Neuronal stem cell (in vitro differentiated cells): ENCODE results near the gene IL19.

Experiments
- DNase-seq: peaks from one replicate; pipeline ENCODE4 v3.0.0-alpha.2; 2013; ENCODE audit warnings: low spot score
- H2AFZ ChIP-seq: one replicate; pipeline ENCODE4 v1.6.1; 2013; ENCODE audit warnings: mild to moderate bottlenecking, low read length, inconsistent platforms
- H2AK5ac ChIP-seq: 2 replicates; pipeline ENCODE4 v1.6.1; 2013; ENCODE audit warnings: low read depth, mild to moderate bottlenecking, inconsistent platforms, low read length, moderate library complexity, mixed read lengths
- H2BK120ac ChIP-seq: 2 replicates; pipeline ENCODE4 v1.6.1; 2013; ENCODE audit warnings: low read depth, mild to moderate bottlenecking, inconsistent platforms, low read length, moderate library complexity, mixed read lengths
- H2BK12ac ChIP-seq: one replicate; pipeline ENCODE4 v1.6.1; 2013; ENCODE audit warnings: low read length, inconsistent platforms
- H2BK15ac ChIP-seq: 2 replicates; pipeline ENCODE4 v1.6.1; 2013; ENCODE audit warnings: mild to moderate bottlenecking, low read length, inconsistent platforms, mixed read lengths
- H2BK5ac ChIP-seq: one replicate; pipeline ENCODE4 v1.6.1; 2013; ENCODE audit warnings: inconsistent platforms, mild to moderate bottlenecking, low read length, moderate library complexity
- H3K14ac ChIP-seq: one replicate; pipeline ENCODE4 v1.6.1; 2013; ENCODE audit warnings: low read length, inconsistent platforms
- H3K18ac ChIP-seq: 2 replicates; pipeline ENCODE4 v1.6.1; 2013; ENCODE audit warnings: low read length, inconsistent platforms
- H3K23ac ChIP-seq: 2 replicates; pipeline ENCODE4 v1.6.1; 2013; ENCODE audit warnings: low read depth, mild to moderate bottlenecking, mixed read lengths, low read length, inconsistent platforms; ENCODE audit not compliant: poor library complexity
- H3K27ac ChIP-seq: replicated peaks from 3 replicates; pipeline ENCODE4 v1.5.1; 2013; ENCODE audit warnings: low read length, inconsistent platforms
- H3K27me3 ChIP-seq, 3 experiments: 2 replicates each; pipeline ENCODE4 v1.6.1; 2013; ENCODE audit warnings: low read length in 3 of 3, mild to moderate bottlenecking in 2 of 3, inconsistent platforms in 1 of 3, low read depth in 1 of 3, mixed read lengths in 1 of 3, moderate library complexity in 1 of 3; ENCODE audit not compliant: control insufficient read depth in 3 of 3, insufficient read depth in 3 of 3
- H3K36me3 ChIP-seq, 2 donors: replicated peaks in 1 of 2; 2 replicates each; pipeline ENCODE4 v1.6.1; 2013; ENCODE audit warnings: low read length in 2 of 2; ENCODE audit not compliant: control insufficient read depth in 2 of 2, insufficient read depth in 2 of 2
- H3K4ac ChIP-seq: 2 replicates; pipeline ENCODE4 v1.6.1; 2013; ENCODE audit warnings: inconsistent platforms, mild to moderate bottlenecking, low read length, moderate library complexity
- H3K4me1 ChIP-seq, 2 donors: 1 replicate in 1 of 2; 2 replicates in 1 of 2; pipeline ENCODE4 v1.6.1; 2013; ENCODE audit warnings: low read length in 2 of 2, low read depth in 1 of 2; ENCODE audit not compliant: control insufficient read depth in 2 of 2, insufficient read depth in 1 of 2
- H3K4me2 ChIP-seq: one replicate; pipeline ENCODE4 v1.6.1; 2013; ENCODE audit warnings: mild to moderate bottlenecking, low read length, inconsistent platforms; ENCODE audit not compliant: insufficient read depth, poor library complexity, severe bottlenecking
- H3K4me3 ChIP-seq, 2 donors: 2 replicates each; pipeline ENCODE4 v1.5.1; 2013; ENCODE audit warnings: low read length in 2 of 2, mild to moderate bottlenecking in 2 of 2, inconsistent platforms in 1 of 2, moderate library complexity in 1 of 2
- H3K79me1 ChIP-seq: one replicate; pipeline ENCODE4 v1.6.1; 2013; ENCODE audit warnings: low read depth, mild to moderate bottlenecking, inconsistent platforms, low read length, moderate library complexity
- H3K9ac ChIP-seq: one replicate; pipeline ENCODE4 v1.6.1; 2013; ENCODE audit warnings: mild to moderate bottlenecking, low read depth, low read length, inconsistent platforms; ENCODE audit not compliant: poor library complexity
- H3K9me3 ChIP-seq, 2 donors: replicated peaks in 1 of 2; 2 replicates each; pipeline versions ENCODE3 to v1.6.1; 2013; ENCODE audit warnings: low read length in 2 of 2, mild to moderate bottlenecking in 2 of 2, inconsistent platforms in 1 of 2, low read depth in 1 of 2, mixed read lengths in 1 of 2, moderate library complexity in 1 of 2; ENCODE audit not compliant: control insufficient read depth in 2 of 2, insufficient read depth in 1 of 2
- H4K8ac ChIP-seq: one replicate; pipeline ENCODE4 v1.6.1; 2013; ENCODE audit warnings: low read depth, mild to moderate bottlenecking, inconsistent platforms, low read length, moderate library complexity
- H4K91ac ChIP-seq: one replicate; pipeline ENCODE4 v1.6.1; 2013; ENCODE audit warnings: low read length, low read depth, mild to moderate bottlenecking, inconsistent platforms; ENCODE audit not compliant: poor library complexity
- WGBS, 2 donors: extraction: QIAGEN DNeasy Blood & Tissue Kit; methylation state at CpG; one replicate each; pipeline ENCODE4 v1.1.7; 2013; ENCODE audit warnings: missing lambda C conversion rate in 2 of 2, mixed read lengths in 1 of 2; ENCODE audit not compliant: insufficient read length in 2 of 2, insufficient replicate concordance in 1 of 2; ENCODE audit errors: extremely low coverage in 2 of 2; 5-methylcytosine and 5-hydroxymethylcytosine counted together

IL19 gene

DNA sequence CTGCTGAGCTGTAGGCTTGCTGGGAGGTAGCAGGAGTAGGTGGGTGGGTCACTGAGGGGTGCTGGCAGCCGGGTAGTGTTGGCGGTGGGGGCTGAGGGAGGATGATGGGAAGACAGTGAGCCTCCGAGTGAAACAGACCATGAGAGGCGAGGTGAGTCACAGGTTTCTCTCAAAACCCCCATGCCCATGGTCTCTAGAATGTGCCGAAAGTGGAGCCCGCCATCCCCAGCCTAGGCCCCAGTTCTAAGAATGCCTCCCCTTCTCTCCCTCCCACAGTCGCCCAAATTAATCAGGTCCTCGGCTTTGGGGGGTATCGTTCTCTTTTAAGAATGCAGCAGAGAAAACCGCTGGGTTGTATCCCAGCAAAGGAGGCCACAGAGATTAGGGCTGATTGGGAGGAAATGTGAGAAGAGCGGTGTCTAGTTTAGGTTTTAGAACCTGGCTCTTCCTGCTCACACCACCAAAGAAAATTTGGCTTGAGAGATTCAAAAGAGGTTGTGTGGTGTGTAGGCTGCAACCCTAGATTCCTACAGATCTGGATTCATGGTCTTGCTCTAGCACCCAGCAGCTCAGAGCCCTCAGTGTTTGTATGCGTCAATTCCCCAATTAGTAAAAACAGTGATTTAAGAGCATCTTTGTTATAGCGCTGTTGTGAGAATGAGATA lies 27.7 kb upstream of the IL19 start:
- Histone ChIP-seq H3K9me3 (no peaks in the 10 kb centered on the region), H3K4me3 (no peak overlapping the region), H2AK5ac (no peak overlapping the region), H2AFZ (no peak overlapping the region), H3K14ac (no peak overlapping the region), H3K4me1 (peaks cover 3 to 13% of the 10 kb centered on the region in 2 donors), H2BK12ac (no peak overlapping the region), H3K4ac (no peak overlapping the region), H2BK15ac (no peak overlapping the region), H2BK120ac (no peak overlapping the region), H3K27me3 (no peaks in the 10 kb centered on the region), H3K23ac (no peak overlapping the region), H2BK5ac (no peak overlapping the region), H4K8ac (no peak overlapping the region), H3K27ac (no peak overlapping the region), H3K9ac (peak overlapping the region; percentile 33), H3K4me2 (no peak overlapping the region), H3K79me1 (no peaks in the 10 kb centered on the region), H3K36me3 (no peaks in the 10 kb centered on the region), H4K91ac (no peak overlapping the region), H3K18ac (peak overlapping the region; percentile 46)
- DNase-seq = no peak
- no CpG with 5 or more reads among the region's 13 CpGs for WGBS, 2 donors

DNA sequence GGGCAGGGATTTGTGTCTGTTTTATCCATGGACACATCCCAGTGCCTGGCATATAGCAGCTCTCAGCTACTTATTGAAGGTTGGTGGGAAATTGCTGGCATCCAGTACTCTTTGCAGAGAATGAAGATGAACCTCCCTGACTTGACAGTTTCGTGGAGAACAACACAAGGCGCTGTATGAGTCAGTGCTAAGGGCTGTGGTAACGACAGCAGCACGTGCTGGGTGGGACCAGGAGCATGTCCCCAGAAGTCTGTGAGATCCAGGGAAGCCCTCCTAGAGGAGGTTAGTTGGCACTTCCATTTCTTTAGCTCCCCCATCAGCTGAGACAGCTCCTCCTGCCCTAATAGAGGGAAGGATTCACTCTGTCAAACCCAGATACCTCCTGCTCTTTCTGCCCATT lies 25.9 kb upstream of the IL19 start:
- Histone ChIP-seq H3K4me2 (no peak overlapping the region), H3K4me3 (peak overlapping the region in 1 of 2 donors; percentile 57), H4K8ac (no peak overlapping the region), H2BK120ac (no peak overlapping the region), H4K91ac (no peak overlapping the region), H3K27ac (no peak overlapping the region), H3K14ac (no peak overlapping the region), H3K27me3 (peaks cover 0 to 4% (median 0%) of the 10 kb centered on the region in 3 experiments), H3K9ac (no peak overlapping the region), H3K4me1 (peaks cover 0 to 5% of the 10 kb centered on the region in 2 donors), H3K9me3 (no peaks in the 10 kb centered on the region), H2AFZ (no peak overlapping the region), H3K23ac (no peak overlapping the region), H3K36me3 (no peaks in the 10 kb centered on the region), H2BK15ac (no peak overlapping the region), H3K79me1 (no peaks in the 10 kb centered on the region), H2BK5ac (no peak overlapping the region), H2BK12ac (no peak overlapping the region), H2AK5ac (no peak overlapping the region), H3K18ac (peak overlapping the region; percentile 48), H3K4ac (no peak overlapping the region)
- WGBS, 2 donors = no CpG with 5 or more reads among the region's 4 CpGs
- no peak for DNase-seq

DNA sequence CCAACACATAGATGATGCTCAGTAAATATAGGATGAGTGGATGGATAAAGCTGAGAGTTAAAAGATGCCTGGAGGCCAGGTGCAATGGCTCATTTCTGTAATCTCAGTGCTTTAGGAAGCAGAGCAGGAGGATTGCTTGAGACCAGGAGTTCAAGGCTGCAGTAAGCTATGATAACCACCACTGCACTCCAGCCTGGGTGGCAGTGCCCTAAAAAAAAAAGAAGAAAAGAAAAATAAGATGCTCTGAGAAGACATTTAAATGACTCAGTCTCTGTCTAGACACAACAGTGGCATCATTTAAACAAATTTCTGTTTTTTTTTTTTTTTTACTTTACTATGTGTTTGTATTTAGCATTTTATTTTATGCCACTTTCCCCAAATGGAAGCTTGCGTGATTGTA lies 25.3 kb upstream of the IL19 start:
- H2BK15ac ChIP-seq = no peak overlapping the region
- no peaks in the 10 kb centered on the region for H3K9me3 ChIP-seq
- no peak overlapping the region for H3K4me2 ChIP-seq
- H3K27ac ChIP-seq = no peak overlapping the region
- peaks cover 0 to 5% of the 10 kb centered on the region in 2 donors for H3K4me1 ChIP-seq
- no peak overlapping the region for H3K4me3 ChIP-seq
- H3K79me1 ChIP-seq = no peaks in the 10 kb centered on the region
- no peak overlapping the region for H2BK120ac ChIP-seq
- peaks cover 0 to 10% (median 0%) of the 10 kb centered on the region in 3 experiments for H3K27me3 ChIP-seq
- no peak overlapping the region for H4K91ac ChIP-seq
- H2AFZ ChIP-seq = no peak overlapping the region
- no peaks in the 10 kb centered on the region for H3K36me3 ChIP-seq
- no peak overlapping the region for H2BK12ac ChIP-seq
- H4K8ac ChIP-seq = no peak overlapping the region
- no peak overlapping the region for H3K9ac ChIP-seq
- H3K23ac ChIP-seq = peak overlapping the region; percentile 59
- no peak overlapping the region for H2AK5ac ChIP-seq
- no peak overlapping the region for H2BK5ac ChIP-seq
- H3K14ac ChIP-seq = no peak overlapping the region
- DNase-seq = no peak
- WGBS, 2 donors = no CpG with 5 or more reads among the region's 1 CpG
- no peak overlapping the region for H3K18ac ChIP-seq
- no peak overlapping the region for H3K4ac ChIP-seq

DNA sequence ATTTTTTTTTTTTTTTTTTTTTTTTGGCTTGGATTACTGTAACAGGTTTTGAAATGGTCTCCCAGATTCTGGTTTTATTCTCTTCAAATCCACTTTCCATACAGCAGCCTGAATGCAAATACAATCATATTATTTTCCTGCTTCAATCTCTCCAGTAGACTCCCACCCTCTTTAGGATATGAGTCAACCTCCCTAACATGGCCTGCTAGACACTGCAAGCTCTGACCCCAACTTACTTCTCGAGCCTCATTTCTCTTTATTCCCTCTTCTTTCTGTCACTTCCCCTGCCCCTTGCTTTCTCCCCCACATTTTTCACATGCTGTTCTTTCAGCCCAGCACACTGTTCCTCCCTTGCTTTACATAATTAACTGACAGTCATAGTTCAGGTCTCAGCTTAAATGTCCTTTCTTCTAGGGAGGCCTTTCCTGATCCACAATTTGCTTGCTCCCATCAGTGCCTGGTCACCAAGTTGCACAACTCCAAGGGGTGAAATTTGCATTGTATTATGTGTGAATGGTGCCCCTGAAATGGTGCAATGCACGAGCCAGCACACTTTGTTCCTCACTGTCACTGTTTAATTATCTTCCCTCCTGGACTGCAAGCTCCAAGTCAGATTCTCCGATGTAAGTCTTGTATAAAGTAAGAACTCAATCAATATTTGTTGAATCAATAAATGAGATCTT lies 22.1 kb upstream of the IL19 start:
- Histone ChIP-seq H3K9ac (no peak overlapping the region), H3K4me1 (no peaks in the 10 kb centered on the region), H3K4me3 (no peak overlapping the region), H4K91ac (no peak overlapping the region), H3K27ac (no peak overlapping the region), H2BK12ac (no peak overlapping the region), H3K4me2 (no peak overlapping the region), H3K36me3 (no peaks in the 10 kb centered on the region), H3K14ac (no peak overlapping the region), H2BK120ac (no peak overlapping the region), H3K79me1 (no peaks in the 10 kb centered on the region), H3K18ac (no peak overlapping the region), H2AFZ (no peak overlapping the region), H2BK15ac (no peak overlapping the region), H4K8ac (no peak overlapping the region), H3K4ac (no peak overlapping the region), H3K9me3 (no peaks in the 10 kb centered on the region), H3K27me3 (peaks cover 0 to 15% (median 0%) of the 10 kb centered on the region in 3 experiments), H2BK5ac (no peak overlapping the region), H2AK5ac (no peak overlapping the region), H3K23ac (no peak overlapping the region)
- no CpG with 5 or more reads among the region's 3 CpGs for WGBS, 2 donors
- no peak for DNase-seq
